Measurements from ENCODE around the gene PRKN.

DNA sequence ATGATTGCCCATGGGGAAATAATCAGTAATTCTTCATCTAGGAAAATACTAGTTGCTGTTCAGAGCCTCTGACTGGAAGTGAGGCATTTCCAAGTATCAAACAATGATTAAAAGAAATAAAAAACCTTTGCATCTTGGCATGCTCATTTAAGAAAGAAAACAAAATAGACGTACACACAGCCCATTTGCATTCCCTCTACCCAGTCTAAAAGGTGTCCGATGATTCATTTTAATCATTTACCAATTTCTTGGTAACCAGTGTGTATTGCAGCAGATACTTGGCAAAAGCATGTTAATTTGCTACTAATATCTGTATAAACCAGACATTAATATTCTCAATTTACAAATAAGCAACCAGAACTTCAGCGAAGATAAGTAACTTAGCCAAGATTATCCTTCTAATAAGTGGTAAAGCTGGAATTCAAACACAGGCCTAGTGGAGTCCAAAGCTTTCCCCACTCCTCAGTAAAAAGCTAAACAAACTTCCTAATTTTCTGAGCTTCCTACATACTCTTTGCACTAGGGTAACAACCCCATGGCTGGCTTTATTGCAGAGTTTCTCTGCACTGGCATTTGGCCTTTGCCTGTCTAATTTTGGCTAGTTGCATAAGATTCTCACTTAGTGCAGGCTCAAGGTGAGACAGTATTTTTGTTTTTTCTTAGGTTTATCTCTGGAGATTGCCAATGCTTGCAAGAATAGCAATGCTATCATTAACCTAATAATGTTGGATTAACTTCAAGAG is 338.1 kb downstream of the PRKN start:
- TF ChIP-seq, protein P1, sequence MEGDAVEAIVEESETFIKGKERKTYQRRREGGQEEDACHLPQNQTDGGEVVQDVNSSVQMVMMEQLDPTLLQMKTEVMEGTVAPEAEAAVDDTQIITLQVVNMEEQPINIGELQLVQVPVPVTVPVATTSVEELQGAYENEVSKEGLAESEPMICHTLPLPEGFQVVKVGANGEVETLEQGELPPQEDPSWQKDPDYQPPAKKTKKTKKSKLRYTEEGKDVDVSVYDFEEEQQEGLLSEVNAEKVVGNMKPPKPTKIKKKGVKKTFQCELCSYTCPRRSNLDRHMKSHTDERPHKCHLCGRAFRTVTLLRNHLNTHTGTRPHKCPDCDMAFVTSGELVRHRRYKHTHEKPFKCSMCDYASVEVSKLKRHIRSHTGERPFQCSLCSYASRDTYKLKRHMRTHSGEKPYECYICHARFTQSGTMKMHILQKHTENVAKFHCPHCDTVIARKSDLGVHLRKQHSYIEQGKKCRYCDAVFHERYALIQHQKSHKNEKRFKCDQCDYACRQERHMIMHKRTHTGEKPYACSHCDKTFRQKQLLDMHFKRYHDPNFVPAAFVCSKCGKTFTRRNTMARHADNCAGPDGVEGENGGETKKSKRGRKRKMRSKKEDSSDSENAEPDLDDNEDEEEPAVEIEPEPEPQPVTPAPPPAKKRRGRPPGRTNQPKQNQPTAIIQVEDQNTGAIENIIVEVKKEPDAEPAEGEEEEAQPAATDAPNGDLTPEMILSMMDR (IDR thresholded peaks at IDR 0.05; ENCODE audit: borderline replicate concordance, extremely low read depth, low read length, poor library complexity, severe bottlenecking), result no peak
- TF ChIP-seq EZH2 (IDR thresholded peaks at IDR 0.05; ENCODE audit: borderline replicate concordance, low read depth, low read length, severe bottlenecking), result no peak

All from DND-41 (cell line).